Measurements from ENCODE around the gene REXO4. TPM values are rescaled to one million over a fixed set of nuclear protein-coding genes. Genes with fewer than 3 reads are reported as not detected.
"Not testable (repeated sequence)": the region's sequence is repeated elsewhere in the genome, so short reads cannot be mapped to it uniquely, and the experiment has no call there.

REXO4 gene
- total RNA-seq, 1 donor from 2014 or later: 12.3 TPM

DNA sequence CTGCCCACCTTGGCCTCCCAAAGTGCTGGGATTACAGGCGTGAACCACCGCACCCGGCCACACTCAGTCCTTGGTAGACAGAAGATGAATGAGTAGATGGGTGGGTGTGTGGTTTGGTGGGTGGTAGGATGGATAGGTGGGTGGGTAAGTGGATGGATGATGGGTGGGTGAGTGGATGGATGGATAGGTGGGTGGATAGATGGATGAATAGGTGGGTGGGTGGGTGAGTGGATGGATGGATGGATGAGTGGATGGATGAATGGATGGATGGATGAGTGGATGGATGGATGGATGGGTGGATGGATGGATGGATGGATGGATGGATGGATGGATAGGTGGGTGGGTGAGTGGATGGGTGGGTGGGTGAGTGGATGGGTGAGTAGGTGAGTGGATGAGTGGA lies 25.5 kb downstream of the REXO4 start:
- ATAC-seq; DNase-seq (ENCODE audit: low spot score): not testable (repeated sequence)

DNA sequence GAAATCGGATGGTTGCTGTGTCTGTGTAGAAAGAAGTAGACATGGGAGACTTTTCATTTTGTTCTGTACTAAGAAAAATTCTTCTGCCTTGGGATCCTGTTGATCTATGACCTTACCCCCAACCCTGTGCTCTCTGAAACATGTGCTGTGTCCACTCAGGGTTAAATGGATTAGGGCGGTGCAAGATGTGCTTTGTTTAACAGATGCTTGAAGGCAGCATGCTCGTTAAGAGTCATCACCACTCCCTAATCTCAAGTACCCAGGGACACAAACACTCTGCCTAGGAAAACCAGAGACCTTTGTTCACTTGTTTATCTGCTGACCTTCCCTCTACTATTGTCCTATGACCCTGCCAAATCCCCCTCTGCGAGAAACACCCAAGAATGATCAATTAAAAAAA lies 26.4 kb downstream of the REXO4 start:
- not testable (repeated sequence) for DNase-seq (ENCODE audit: low spot score); ATAC-seq

DNA sequence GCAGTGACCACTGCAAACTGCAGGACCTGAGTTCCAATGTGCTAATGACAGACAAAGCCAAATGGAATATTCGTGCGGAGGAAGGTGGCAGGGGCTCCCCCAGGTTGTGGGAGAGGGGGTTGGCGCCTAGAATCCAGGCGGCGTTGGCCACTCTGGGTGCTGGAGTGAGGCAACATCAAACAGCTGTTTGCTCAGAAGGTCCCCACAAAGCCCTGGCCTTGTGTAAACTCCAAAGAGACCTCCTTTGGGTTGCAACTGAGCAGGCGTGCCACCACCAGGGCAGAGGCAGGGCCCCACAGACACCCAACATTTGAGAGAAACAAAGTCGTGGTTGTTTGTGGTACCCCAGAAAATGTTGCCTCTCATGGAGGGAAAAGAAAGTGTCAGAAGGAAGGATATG lies 27.1 kb downstream of the REXO4 start:
- DNase-seq (ENCODE audit: low spot score) (no peak), ATAC-seq (no peak)

DNA sequence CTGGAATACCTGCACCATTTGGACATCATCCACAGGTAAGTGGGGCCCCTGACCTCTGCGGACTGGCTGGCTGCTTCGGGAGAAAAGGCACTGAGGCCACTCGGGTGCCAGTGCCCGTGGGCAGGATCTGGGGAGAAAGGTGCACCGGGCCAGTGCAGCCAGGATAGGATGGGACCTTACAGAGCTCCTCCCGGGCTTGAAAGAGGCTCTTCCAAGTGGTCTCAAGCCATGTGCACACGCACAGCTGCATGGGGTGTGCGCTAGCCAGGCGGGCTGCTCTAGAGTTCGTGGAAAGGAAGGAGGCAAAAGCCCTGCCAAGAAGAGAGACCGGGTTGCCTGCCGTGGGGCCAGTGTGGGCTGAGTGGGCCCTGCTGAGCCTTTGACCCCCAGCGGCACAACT lies 28.2 kb downstream of the REXO4 start:
- ATAC-seq (no peak), DNase-seq (ENCODE audit: low spot score) (no peak)

DNA sequence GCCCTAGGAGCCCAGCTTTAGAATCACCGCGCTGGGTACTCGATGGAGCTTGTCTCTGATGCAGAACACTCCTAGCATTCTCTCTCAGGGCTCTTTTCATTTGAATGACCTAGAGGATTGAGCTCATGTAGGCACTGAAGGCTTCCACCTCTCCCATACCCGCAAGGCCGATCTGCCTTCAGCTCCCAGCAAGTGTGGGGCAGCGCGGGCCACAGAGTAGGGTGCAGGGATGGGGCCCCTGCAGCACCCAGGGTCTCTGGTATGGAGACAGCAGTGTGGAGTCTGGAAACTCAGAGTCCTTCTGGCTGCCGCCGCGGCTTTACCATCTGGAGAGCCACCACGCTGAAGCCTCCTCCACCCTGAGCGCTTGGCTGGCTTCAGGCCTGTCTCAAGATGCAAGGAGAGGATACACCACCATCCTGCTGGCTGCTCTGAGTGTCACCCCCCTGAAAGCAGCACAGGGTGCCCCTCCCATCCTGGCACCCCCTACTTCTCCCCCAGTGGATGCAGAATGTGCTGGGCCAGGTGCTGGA lies 28.7 kb downstream of the REXO4 start:
- DNase-seq (ENCODE audit: low spot score) (no peak), ATAC-seq (no peak)

DNA sequence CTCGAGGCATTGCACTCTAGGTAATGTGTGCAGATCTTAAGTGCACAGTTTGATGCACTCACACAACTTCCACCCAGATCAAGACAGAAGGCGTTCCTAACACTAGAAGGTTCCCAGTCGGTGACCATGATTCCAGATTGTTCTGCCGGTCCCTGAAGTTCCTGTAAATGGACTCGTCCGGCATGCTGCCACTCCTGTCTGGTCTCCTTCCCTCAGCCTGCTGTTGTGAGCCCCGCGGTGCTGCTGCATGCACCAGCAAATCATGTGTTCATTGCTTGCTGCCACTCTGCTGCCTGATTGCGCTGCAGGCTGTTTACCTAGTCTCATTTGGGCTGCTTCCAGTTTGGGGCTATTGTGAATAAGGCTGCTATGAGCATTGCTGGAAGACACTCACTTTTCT lies 30.1 kb downstream of the REXO4 start:
- no peak for DNase-seq (ENCODE audit: low spot score)
- ATAC-seq: no peak

DNA sequence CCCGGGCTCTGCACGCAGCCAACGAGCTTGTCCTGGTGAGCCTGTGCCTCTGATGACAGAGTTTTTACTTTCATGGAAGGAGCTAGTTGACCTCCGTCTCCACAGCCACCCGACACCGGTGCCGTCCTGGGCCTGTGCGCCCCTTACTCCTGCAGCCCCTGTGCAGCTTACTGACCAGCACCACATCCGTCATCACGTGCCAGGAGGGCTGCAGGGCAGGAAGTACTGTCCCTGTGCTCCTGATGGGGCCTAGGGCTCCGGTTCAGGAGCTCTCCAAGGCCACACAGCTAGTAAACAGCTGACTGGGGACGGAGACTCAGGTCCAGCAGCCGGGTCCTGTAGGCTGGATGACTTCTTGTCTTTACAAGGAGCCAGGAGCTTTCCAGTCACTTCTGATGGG lies 31.5 kb downstream of the REXO4 start:
- DNase-seq (ENCODE audit: low spot score) (no peak), ATAC-seq (no peak)

DNA sequence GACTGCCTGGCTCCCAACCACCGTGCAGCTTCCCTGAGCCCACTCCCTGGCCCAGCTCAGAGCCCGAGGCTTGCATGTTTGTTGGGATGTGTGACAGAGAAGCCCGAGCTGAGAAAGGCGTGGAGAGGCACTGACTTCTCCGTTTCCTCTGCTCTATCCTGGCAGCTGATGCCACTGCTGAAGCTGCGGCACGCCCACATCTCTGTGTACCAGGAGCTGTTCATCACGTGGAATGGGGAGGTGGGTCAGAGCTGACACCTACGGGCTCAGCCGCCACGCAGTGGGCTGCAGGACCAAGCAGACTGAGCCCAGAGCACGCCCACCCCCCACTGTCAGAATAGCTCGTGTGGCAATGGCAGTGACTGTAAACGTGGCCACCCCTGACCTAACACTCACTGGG lies 32.4 kb downstream of the REXO4 start:
- ATAC-seq (no peak), DNase-seq (ENCODE audit: low spot score) (no peak)

DNA sequence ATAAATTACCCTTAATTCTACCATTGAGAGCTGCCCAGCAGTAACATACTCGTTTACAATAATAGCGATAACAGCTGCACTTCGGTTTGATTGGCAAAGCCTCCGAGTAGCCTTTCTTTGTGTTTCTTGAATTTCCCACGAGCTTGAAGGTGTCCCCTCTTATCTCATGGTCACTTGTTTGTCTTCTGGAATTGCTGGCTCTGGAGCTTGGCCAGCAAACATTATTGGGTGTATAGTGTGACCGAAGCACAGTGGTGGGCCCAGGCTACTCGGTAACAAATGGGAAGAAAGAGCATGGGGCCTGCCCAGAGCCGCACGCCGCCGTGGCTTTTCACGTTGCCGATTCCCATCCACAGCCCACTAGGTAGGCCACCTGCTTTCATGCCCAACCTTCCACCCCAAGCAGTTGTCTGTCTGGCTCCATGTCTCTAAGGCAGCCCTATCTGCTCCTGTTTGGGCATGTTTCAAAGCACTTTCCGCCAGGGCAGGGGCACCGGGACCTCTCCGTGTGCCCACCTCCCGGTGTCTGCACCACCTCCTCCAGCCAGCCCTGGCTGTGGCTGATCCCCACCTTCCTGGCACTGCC lies 33.0 kb downstream of the REXO4 start:
- DNase-seq (ENCODE audit: low spot score) (no peak), ATAC-seq (no peak)

DNA sequence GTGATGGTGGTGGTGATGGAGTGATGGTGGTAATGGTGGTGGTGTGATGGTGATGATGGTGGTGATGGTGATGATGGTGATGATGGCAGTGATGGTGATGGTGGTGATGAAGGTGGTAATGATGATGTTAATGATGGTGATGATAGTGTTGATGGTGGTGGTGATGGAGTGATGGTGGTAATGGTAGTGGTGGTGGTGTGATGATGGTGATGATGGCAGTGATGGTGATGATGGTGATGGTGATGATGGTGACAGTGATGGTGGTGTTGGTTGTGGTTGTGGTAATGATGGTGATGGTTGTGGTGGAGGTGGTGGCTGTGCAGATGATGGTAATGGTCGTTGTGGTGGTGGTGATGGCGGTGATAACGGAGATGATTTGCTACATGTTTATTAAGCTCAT lies 34.4 kb downstream of the REXO4 start:
- ATAC-seq (no peak), DNase-seq (ENCODE audit: low spot score) (no peak)

DNA sequence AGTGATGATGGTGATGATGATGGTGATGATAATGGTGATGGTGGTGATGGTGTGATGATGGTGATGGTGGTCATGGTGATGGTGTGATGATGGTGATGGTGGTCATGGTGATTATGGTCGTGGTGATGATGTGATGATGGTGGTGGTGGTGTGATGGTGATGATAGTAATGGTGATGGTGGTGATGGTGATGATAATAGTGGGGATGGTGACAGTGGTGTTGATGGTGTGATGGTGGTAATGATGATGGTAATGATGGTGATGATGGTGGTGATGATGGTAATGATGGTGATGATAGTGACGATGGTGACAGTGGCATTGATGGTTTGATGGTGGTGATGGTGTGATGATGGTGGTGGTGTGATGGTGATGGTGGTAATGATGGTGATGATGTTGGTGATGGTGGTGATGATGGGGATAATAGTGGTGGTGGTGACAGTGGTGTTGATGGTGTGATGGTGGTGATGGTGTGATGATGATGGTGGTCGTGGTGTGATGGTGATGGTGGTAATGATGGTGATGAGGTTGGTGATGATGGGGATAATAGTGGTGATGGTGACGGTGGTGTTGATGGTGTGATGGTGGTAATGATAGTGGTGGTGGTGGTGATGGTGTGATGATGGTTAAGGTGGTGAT lies 35.2 kb downstream of the REXO4 start:
- ATAC-seq: no peak
- DNase-seq (ENCODE audit: low spot score): no peak

DNA sequence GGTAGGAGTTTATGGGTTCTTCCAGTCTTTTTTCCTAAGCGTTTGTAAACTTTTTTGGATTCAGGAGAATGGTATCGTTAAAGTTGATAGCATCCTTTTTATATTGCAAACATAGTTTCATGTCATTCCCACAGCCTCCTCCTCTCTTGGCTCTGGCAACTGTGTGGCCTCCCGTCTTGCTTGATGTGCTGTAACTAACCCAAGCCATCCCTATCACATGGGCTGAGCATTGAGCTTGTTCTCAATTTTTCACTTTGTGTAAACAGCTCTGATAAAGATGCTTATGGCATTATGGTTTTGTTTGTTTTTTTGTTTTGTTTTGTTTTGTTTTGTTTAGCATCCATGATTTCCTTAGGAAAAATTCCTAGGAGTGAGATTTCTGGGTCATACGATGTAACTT lies 37.1 kb downstream of the REXO4 start:
- no peak for DNase-seq (ENCODE audit: low spot score)
- no peak for ATAC-seq

DNA sequence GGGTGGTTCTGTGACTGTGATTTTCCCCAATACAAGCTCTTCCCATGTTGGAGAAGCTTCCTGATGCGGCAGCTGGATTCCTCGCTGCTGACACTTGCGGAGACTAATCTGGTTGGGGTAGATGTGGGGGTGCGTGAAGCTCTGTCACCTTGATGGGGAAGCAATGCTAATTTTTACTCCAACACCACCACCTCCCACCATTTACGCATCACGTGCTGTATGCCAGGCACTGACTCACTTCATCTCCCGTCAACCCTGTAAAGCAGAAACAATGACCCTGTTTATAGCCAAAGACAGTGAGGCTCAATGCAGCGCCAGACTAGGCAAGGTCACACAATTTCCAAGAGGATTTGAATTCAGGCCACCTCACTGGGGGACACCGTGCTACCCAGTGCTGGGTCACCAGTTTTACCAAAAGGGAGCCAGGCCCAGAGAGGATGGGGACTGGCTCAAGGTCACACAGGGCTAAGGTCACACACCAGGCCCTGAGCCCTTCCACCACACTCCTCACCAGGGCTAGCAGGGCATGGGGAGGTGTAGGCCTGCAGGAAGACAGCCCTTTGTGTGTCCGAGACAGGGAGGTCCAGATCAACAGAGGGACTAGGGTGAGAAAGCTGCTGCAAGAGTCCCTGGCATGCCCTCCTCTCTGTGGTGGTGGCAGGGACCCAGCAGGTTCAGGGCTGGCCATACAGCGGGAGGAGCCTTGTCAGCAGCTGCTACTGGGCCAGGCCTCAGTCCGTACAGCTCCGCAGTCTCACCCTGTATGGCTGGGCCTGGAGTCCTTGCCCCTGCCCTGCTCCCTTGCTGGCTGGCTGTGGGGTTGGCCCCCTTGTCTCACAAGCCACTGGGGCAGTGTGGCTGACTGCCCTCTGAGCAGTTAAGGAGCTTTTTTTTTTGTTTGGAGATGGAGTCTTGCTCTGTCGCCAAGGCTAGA lies 38.4 kb downstream of the REXO4 start:
- ATAC-seq (no peak), DNase-seq (ENCODE audit: low spot score) (no peak)

DNA sequence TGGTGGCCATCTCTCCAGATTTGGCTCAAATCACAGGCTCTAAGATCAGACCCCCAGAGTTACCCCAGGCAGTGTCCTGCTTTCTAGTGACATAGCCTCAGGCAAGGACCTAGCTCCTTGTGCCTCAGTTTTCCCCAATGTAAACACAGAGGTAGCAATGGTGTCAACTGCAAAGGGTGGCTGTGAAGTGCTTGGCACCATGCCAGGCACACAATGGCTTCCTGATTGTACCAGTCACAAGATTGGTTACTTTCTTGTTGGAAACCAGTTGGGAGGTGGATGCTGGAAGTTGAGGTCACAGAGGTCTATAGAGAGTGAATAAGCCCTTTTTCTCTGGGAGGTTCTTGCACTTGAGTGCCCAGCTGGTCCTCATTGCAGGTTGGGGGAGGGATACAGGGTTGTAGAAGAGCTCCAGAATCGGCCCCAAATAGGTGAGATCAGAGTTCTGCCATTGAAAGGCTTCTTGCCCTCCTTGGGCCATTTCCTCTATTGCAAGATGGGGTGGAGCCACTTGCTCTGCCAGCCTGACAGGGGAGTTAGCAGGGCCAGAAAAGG lies 39.3 kb downstream of the REXO4 start:
- DNase-seq (ENCODE audit: low spot score) (no peak), ATAC-seq (no peak)

DNA sequence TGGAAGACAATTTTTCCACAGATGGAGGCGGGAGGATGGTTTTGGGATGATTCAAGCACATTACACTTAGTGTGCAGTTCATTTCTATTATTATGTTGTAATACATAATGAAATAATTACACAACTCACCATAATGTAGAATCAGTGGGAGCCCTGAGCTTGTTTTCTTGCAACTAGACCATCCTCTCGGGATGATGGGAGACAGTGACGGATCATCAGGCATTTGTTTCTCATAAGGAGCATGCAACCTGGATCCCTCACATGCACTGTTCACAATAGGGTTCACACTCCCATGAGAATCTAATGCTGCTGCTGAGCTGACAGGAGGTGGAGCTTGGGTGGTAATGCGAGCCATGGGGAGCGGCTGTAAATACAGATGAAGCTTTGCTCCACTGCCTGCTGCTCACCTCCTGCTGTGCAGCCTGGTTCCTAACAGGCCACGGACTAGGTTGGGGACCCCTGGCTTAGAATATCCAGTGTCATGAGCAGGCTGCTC lies 40.0 kb downstream of the REXO4 start:
- DNase-seq (ENCODE audit: low spot score) (no peak), ATAC-seq (no peak)

DNA sequence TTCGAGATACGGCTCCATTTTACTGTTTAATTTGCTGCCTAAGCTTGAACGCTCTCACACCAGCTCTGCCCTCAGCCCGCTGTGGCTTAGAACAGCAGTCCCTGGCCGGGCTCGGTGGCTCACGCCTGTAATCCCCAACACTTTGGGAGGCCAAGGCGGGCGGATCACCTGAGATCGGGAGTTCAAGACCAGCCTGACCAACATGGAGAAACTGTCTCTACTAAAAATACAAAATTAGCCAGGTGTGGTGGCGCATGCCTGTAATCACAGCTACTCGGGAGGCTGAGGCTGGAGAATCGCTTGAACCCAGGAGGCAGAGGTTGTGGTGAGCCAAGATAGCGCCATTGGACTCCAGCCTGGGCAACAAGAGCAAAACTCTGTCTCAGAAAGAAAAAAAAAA lies 40.5 kb downstream of the REXO4 start:
- ATAC-seq; DNase-seq (ENCODE audit: low spot score): not testable (repeated sequence)

DNA sequence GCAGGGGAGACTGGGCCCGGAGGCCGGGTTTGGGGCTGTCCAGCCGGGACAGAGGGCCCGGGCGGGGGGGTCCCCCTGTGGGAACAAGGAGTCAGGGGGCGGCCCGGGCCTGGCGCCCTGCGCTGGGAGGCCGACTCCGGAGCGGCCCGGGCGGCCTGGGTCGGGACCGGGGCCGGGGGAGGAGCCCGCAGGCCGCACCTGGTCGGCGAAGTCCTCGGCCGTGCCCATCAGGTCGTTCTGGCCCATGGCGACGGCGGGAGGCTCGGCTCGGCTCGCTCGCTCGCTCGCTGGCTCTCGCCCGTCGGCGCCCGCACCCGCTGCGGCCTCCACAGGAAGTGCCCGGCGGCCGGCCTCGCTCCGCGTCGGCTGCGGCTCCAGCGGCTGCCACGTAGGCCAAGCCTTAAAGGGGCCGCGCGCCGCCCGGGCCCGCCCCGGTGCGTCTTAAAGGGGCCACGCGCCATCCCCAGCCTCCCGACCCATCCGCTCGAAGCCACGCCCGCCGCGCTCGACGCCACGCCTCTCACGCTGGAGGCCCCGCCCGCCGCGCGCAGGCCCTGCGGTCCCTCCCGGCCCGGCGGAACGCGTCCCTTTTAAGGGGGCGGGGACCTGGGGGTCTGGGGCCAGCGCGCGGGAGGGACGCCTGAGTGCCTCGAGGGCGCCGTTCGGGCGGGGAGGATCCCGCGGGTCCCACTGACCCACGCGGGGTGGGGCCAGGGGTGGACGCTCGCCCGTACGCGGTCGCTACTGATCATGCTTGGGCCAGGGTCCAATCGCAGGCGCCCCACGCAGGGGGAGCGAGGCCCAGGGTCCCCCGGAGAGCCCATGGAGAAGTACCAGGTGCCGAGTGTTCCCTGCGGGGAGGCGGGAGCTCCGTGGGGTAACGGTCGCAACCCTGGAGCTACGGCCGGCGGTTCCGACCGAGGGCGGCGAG lies 41.8 kb downstream of the REXO4 start, which contains the start of the genes STKLD1 and SURF4:
STKLD1 (plus strand) TSS at position 643 of the 931 bp plus-strand sequence; CDS start at position 751, 108 bp downstream.
SURF4 (minus strand) TSS at position 337 of the 931 bp plus-strand sequence; CDS start at position 246, 91 bp downstream.
- DNase-seq (ENCODE audit: low spot score) (peak; percentile 98), ATAC-seq (peak; percentile 91)

DNA sequence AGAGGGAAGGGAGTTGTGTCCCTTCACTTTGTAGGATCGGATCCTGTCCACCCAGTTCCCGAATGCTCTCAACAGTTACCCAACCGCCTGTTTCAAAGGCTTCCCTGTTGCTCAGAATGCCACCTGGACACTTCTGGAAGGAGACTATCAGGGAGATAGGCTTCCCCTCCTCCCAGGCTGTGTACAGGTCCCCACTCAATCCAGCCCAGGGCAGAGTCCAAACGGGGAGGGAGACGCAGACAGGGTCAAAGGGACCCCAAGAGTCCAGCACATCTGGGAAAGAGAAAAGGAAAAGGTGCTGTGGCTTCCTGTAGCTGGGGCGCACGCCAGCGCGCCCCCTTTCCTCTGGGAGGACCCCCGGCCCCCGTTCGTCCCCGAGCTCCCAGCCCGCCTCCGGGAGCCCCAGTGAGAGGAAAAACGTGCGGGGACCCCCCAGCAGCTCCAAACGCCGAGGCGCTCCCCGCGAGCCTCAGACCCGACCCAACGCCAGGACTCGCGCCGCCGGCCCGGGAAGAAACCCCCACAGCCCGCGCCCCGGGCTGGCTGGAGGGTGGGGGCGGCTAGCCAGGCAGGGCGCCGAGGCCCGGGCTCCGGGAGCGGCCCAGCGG lies 42.6 kb downstream of the REXO4 start:
- ATAC-seq (peak; percentile 53), DNase-seq (ENCODE audit: low spot score) (peak; percentile 77)

DNA sequence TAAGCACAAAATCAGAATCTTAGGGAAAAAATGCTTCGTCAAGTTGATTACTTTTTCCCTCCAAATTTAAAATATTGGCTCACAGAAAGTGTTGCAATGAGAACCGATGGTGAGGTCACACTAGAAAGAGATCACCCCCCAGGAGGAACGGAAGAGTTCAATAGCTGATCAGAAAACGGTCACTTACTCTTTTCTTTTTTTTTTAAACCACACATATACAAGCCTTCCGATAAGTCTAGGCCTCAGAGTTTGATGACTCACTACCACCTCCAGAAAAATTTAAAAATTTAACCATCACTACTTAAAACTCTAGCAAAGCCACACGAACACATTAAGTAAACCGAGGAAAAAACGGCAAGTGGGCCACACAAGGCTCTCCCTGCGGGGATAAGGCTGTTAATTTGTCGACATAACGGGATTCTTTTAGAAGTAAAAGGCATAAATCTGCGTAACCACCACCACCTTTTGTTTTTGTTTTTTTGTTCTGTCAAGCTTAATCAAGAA lies 43.1 kb downstream of the REXO4 start:
- ATAC-seq (no peak), DNase-seq (ENCODE audit: low spot score) (no peak)
